ENCODE results near the gene FBXO45.

DNA sequence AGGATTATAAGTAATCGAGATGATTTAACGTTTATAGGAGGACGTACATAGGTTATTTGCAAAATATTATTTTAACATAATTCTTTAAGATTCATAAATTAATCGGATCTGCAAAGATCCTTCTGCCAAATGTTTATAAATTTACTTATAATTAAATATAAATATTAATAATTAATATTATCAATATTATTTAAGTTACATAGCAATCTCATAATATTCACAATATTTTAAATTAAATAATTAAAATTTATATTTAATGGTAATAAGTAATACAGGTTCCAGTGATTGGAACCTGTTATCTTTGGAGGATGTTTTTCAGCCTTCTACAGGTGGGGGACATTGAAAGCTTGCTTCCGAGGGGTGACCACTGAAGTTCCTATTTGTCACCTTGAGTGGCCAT lies 16.2 kb upstream of the FBXO45 start:
- TF ChIP-seq POLR2A (IDR thresholded peaks at IDR 0.05; ENCODE audit: low read depth, low read length) (no peak), POLR2AphosphoS5 (IDR thresholded peaks at IDR 0.05; ENCODE audit: low read depth, low read length) (no peak), TAF1 (IDR thresholded peaks at IDR 0.05; ENCODE audit: low read depth, low read length) (no peak), POU2F2 (IDR thresholded peaks at IDR 0.05; ENCODE audit: low read depth, low read length) (no peak), SPI1 (IDR thresholded peaks at IDR 0.05; ENCODE audit: low read depth, low read length) (no peak)

Measured in GM12891 (cell line).